ENCODE data around the gene TUBB4B.

Gene TUBB4B

GRCh38 chr9:137213160-137214060 lies 27.7 kb upstream of the TUBB4B start:
- DNase-seq: no peak

- no peak for DNase-seq
Observed at GRCh38 chr9:137214620-137215019, 26.5 kb upstream of the TUBB4B start.

- DNase-seq: no peak
Observed at GRCh38 chr9:137215196-137215986, 25.7 kb upstream of the TUBB4B start.

- DNase-seq: no peak
Observed at GRCh38 chr9:137216188-137216965, 24.7 kb upstream of the TUBB4B start.

- peak; percentile 64 for DNase-seq
Observed at GRCh38 chr9:137217276-137218211, 23.5 kb upstream of the TUBB4B start.

GRCh38 chr9:137218212-137218753 lies 22.8 kb upstream of the TUBB4B start:
- no peak for DNase-seq

- DNase-seq: peak; percentile 35
Observed at GRCh38 chr9:137218754-137219271, 22.3 kb upstream of the TUBB4B start.

- no peak for DNase-seq
Observed at GRCh38 chr9:137219757-137220316, 21.2 kb upstream of the TUBB4B start.

- DNase-seq: no peak
Observed at GRCh38 chr9:137220317-137221094, 20.6 kb upstream of the TUBB4B start.

- no peak for DNase-seq
Observed at GRCh38 chr9:137221095-137221505, 20.0 kb upstream of the TUBB4B start.

- DNase-seq: no peak
Observed at GRCh38 chr9:137221506-137222111, 19.5 kb upstream of the TUBB4B start.

GRCh38 chr9:137222190-137223077 lies 18.7 kb upstream of the TUBB4B start, which contains the start of gene RNF208:
TSS of gene RNF208 (minus strand) at chr9:137222240. CDS start at chr9:137221212, 1,028 bp downstream.
- DNase-seq: no peak

GRCh38 chr9:137223078-137223970 lies 17.8 kb upstream of the TUBB4B start:
- DNase-seq: peak; percentile 99

GRCh38 chr9:137224830-137225694 lies 16.0 kb upstream of the TUBB4B start, which contains the start of gene CYSRT1:
TSS of gene CYSRT1 (plus strand) at chr9:137225174. CDS start at chr9:137225622, 448 bp downstream.
- DNase-seq: peak; percentile 76

GRCh38 chr9:137225699-137226331 lies 15.3 kb upstream of the TUBB4B start:
- no peak for DNase-seq

Data from MV-4-11 (cell line).